ENCODE measurements around the gene LMF1. TPM values are rescaled to one million over a fixed set of nuclear protein-coding genes. Genes with fewer than 3 reads are reported as not detected.

LMF1 gene
- polyA plus RNA-seq, 1 experiment, result 28.9 TPM

- no peak overlapping the region for H3K4me3 ChIP-seq (ENCODE audit: low read depth, low read length)
- CTCF ChIA-PET, result no interaction called here
- DNase-seq (ENCODE audit: low read depth), result no peak
- POLR2A ChIA-PET, result no interaction called here
- H3K36me3 ChIP-seq (ENCODE audit: control insufficient read depth, insufficient read depth, low read length), result peaks cover 7% of the 10 kb centered on the region
- H3K27me3 ChIP-seq (ENCODE audit: control insufficient read depth, insufficient read depth, low read length), result no peaks in the 10 kb centered on the region
- no peak for TF ChIP-seq CTCF (IDR thresholded peaks at IDR 0.05; ENCODE audit: insufficient read depth, low read depth, low read length)
These were observed 39.6 kb downstream of the LMF1 start for GRCh38 chr16:931171-931570.

- Histone ChIP-seq H3K4me3 (ENCODE audit: low read depth, low read length) (no peak overlapping the region), H3K36me3 (ENCODE audit: control insufficient read depth, insufficient read depth, low read length) (peaks cover 7% of the 10 kb centered on the region), H3K27me3 (ENCODE audit: control insufficient read depth, insufficient read depth, low read length) (no peaks in the 10 kb centered on the region)
- ChIA-PET POLR2A (no interaction called here), CTCF (no interaction called here)
- no peak for TF ChIP-seq CTCF (IDR thresholded peaks at IDR 0.05; ENCODE audit: insufficient read depth, low read depth, low read length)
- DNase-seq (ENCODE audit: low read depth), result no peak
These were observed 40.3 kb downstream of the LMF1 start for GRCh38 chr16:930511-930910.

- CTCF ChIA-PET, result no interaction called here
- Histone ChIP-seq H3K36me3 (ENCODE audit: control insufficient read depth, insufficient read depth, low read length) (peaks cover 7% of the 10 kb centered on the region), H3K27me3 (ENCODE audit: control insufficient read depth, insufficient read depth, low read length) (no peaks in the 10 kb centered on the region), H3K4me3 (ENCODE audit: low read depth, low read length) (no peak overlapping the region)
- POLR2A ChIA-PET, result no interaction called here
- no peak for TF ChIP-seq CTCF (IDR thresholded peaks at IDR 0.05; ENCODE audit: insufficient read depth, low read depth, low read length)
- no peak for DNase-seq (ENCODE audit: low read depth)
These were observed 40.7 kb downstream of the LMF1 start for GRCh38 chr16:930076-930475.

GRCh38 chr16:929227-930073 is 41.3 kb downstream of the LMF1 start:
- DNase-seq (ENCODE audit: low read depth), result no peak
- Histone ChIP-seq H3K4me3 (ENCODE audit: low read depth, low read length) (no peak overlapping the region), H3K36me3 (ENCODE audit: control insufficient read depth, insufficient read depth, low read length) (peaks cover 7% of the 10 kb centered on the region), H3K27me3 (ENCODE audit: control insufficient read depth, insufficient read depth, low read length) (no peaks in the 10 kb centered on the region)
- no peak for TF ChIP-seq CTCF (IDR thresholded peaks at IDR 0.05; ENCODE audit: insufficient read depth, low read depth, low read length)
- ChIA-PET POLR2A (no interaction called here), CTCF (no interaction called here)

- H3K36me3 ChIP-seq (ENCODE audit: control insufficient read depth, insufficient read depth, low read length), result peaks cover 4% of the 10 kb centered on the region
- H3K4me3 ChIP-seq (ENCODE audit: low read depth, low read length), result no peak overlapping the region
- H3K27me3 ChIP-seq (ENCODE audit: control insufficient read depth, insufficient read depth, low read length), result no peaks in the 10 kb centered on the region
- ChIA-PET POLR2A (no interaction called here), CTCF (no interaction called here)
- no peak for TF ChIP-seq CTCF (IDR thresholded peaks at IDR 0.05; ENCODE audit: insufficient read depth, low read depth, low read length)
- DNase-seq (ENCODE audit: low read depth), result no peak
These were observed 42.3 kb downstream of the LMF1 start for GRCh38 chr16:928526-928925.

Data from BJ (cell line).